Measurements from ENCODE around the gene ALK.

DNA sequence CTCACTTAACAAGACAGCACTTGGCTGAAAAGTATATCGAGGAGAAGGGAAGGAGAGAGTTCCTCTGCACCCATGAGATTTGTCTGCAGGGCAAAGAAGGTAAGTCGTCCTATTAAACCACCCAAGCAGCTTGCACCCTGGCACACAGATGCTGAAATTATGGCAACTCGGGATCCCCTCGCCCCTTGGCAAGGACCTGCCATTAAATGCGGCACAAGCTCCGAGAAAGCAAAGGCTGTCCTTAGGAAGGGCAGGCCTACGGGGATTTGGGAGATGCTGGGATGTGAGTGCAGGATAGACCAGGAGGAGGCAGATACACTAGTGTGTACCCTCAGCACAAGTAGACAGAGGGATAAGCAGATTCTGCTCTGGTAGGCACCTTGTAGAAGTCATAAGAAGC, 191.5 kb downstream of the ALK start:
- TF ChIP-seq CTCF (IDR thresholded peaks at IDR 0.05; ENCODE audit: borderline replicate concordance, extremely low read depth, low read length, poor library complexity, severe bottlenecking) (no peak), EZH2 (IDR thresholded peaks at IDR 0.05; ENCODE audit: borderline replicate concordance, low read depth, low read length, severe bottlenecking) (no peak)

Data from DND-41 (cell line).